Measurements from ENCODE around the gene PCDH11Y. TPM values are rescaled to one million over a fixed set of nuclear protein-coding genes. Genes with fewer than 3 reads are reported as not detected.

PCDH11Y gene
- 121 TPM for total RNA-seq

DNA sequence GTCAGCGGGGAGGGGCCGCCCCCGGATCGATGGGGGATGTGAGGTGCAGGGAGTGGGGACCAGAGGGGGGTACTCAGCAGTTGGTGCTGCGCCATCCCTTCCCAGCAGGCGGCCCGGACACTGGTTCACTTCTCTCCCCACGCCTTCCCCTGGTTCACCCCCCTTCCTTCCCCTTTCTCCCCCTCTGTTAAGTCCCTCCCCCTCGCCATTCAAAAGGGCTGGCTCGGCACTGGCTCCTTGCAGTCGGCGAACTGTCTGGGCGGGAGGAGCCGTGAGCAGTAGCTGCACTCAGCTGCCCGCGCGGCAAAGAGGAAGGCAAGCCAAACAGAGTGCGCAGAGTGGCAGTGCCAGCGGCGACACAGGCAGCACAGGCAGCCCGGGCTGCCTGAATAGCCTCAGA, at the start of gene PCDH11Y:
PCDH11Y (plus strand) TSS at position 240 of the 400 bp plus-strand sequence. CDS start 56,804 bp downstream, outside the sequence.

Small RNA genes within 50 kb of the gene (small RNA-seq; reads per million reads assigned to genes)
- gene RNU2-57P (ENCODE audit: low replicate concordance) (not detected), gene SNX3P1Y (ENCODE audit: low replicate concordance) (not detected)
